ENCODE results near the gene RNF217. TPM values are rescaled to one million over a fixed set of nuclear protein-coding genes. Genes with fewer than 3 reads are reported as not detected.

Gene RNF217
- polyA plus RNA-seq, 1 donor (not counting 4 experiments of a cell fraction or from before 2014, with no cell fraction given) = 44.0 TPM

DNA sequence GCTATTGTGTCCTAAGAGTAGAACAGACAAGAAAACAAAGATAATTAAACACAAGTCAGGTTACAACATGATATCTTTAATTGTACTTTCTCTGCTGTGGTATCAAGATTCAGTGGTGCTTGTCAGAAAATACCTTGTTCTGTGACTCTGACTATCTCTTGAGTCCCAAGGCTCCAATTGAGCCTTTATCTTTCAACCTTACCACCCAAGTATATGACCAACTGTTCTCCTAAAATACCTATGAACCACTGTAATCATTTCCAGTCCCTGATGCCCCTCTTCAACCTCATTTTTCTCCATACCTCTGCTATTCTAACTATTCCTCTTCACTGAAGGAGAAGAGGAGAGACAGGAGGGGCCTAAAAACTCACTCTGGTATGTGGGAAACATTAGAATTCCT lies 124.5 kb downstream of the RNF217 start:
- TF ChIP-seq, protein P1, sequence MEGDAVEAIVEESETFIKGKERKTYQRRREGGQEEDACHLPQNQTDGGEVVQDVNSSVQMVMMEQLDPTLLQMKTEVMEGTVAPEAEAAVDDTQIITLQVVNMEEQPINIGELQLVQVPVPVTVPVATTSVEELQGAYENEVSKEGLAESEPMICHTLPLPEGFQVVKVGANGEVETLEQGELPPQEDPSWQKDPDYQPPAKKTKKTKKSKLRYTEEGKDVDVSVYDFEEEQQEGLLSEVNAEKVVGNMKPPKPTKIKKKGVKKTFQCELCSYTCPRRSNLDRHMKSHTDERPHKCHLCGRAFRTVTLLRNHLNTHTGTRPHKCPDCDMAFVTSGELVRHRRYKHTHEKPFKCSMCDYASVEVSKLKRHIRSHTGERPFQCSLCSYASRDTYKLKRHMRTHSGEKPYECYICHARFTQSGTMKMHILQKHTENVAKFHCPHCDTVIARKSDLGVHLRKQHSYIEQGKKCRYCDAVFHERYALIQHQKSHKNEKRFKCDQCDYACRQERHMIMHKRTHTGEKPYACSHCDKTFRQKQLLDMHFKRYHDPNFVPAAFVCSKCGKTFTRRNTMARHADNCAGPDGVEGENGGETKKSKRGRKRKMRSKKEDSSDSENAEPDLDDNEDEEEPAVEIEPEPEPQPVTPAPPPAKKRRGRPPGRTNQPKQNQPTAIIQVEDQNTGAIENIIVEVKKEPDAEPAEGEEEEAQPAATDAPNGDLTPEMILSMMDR (optimal IDR thresholded peaks at IDR 0.05 in 1 of 3, IDR thresholded peaks at IDR 0.05 in 1 of 3, conservative IDR thresholded peaks at IDR 0.05 in 1 of 3; ENCODE audit: extremely low read depth in 1 of 3, insufficient read depth in 2 of 3, low read length in 3 of 3) = no peak
- no peak for TF ChIP-seq EZH2 (IDR thresholded peaks at IDR 0.05; ENCODE audit: low read length)
- no peaks in the 10 kb centered on the region for H4K20me1 ChIP-seq (ENCODE audit: control insufficient read depth, extremely low read depth, insufficient read depth, low read length)
- H2AFZ ChIP-seq (ENCODE audit: control insufficient read depth, low read length) = no peak overlapping the region
- no peak overlapping the region for H3K4me3 ChIP-seq (ENCODE audit: control insufficient read depth in 2 of 3, extremely low read depth in 1 of 3, insufficient read depth in 2 of 3, low read depth in 1 of 3, low read length in 3 of 3)
- no peaks in the 10 kb centered on the region for H3K9me3 ChIP-seq (ENCODE audit: control insufficient read depth, low read depth, low read length)
- no peaks in the 10 kb centered on the region for H3K27me3 ChIP-seq (ENCODE audit: control insufficient read depth, extremely low read depth, insufficient read depth, low read length)
- FAIRE-seq = no peak
- H3K9ac ChIP-seq (ENCODE audit: control insufficient read depth, extremely low read depth, insufficient read depth, low read length) = no peak overlapping the region
- peaks cover 2 to 5% of the 10 kb centered on the region in 2 experiments for H3K36me3 ChIP-seq (ENCODE audit: control insufficient read depth in 2 of 2, extremely low read depth in 1 of 2, insufficient read depth in 2 of 2, low read length in 2 of 2)
- no peaks in the 10 kb centered on the region for H3K9me1 ChIP-seq (ENCODE audit: control insufficient read depth, extremely low read depth, insufficient read depth, low read length)
- no peak overlapping the region for H3K4me2 ChIP-seq (ENCODE audit: control insufficient read depth, extremely low read depth, insufficient read depth, low read depth, low read length)
- no peaks in the 10 kb centered on the region for H3K79me2 ChIP-seq (ENCODE audit: control insufficient read depth, insufficient read depth, low read length)
- no peak for DNase-seq (ENCODE audit: low read depth, low spot score)
- peaks cover 9% of the 10 kb centered on the region for H3K4me1 ChIP-seq (ENCODE audit: control insufficient read depth, extremely low read depth, insufficient read depth, low read length)
- H3K27ac ChIP-seq (ENCODE audit: control insufficient read depth, insufficient read depth, low read length) = no peak overlapping the region
- dilution Hi-C loops (cut with MboI; ENCODE audit: extremely low pct_ligation_motif_present, low sequenced_read_pairs) = no loop called here

DNA sequence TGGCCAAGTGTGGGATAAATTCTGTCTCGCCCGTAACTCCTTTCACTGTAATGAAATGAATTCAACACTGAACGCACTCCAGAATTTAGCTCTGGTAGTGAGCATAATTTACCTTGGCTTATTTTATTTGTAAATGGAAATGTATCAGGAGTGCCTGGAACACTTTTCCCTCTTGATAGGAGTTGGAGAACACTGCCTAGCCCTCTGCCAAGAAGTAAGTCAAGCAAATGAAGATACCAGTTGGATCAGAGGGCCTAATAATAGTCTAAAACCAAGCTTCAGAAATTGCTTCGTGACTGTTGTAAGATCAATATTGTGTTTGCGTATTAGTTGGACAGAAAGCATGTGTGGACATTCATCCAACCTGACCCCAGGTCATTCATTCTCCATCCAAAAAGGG lies 126.7 kb downstream of the RNF217 start:
- no peaks in the 10 kb centered on the region for H3K79me2 ChIP-seq (ENCODE audit: control insufficient read depth, insufficient read depth, low read length)
- no peak for DNase-seq (ENCODE audit: low read depth, low spot score)
- dilution Hi-C loops (cut with MboI; ENCODE audit: extremely low pct_ligation_motif_present, low sequenced_read_pairs) = no loop called here
- FAIRE-seq = no peak
- no peaks in the 10 kb centered on the region for H3K4me1 ChIP-seq (ENCODE audit: control insufficient read depth, extremely low read depth, insufficient read depth, low read length)
- no peaks in the 10 kb centered on the region for H4K20me1 ChIP-seq (ENCODE audit: control insufficient read depth, extremely low read depth, insufficient read depth, low read length)
- TF ChIP-seq EZH2 (IDR thresholded peaks at IDR 0.05; ENCODE audit: low read length) = no peak
- TF ChIP-seq, protein P1 (optimal IDR thresholded peaks at IDR 0.05 in 1 of 3, IDR thresholded peaks at IDR 0.05 in 1 of 3, conservative IDR thresholded peaks at IDR 0.05 in 1 of 3; ENCODE audit: extremely low read depth in 1 of 3, insufficient read depth in 2 of 3, low read length in 3 of 3) = no peak
- H3K4me3 ChIP-seq (ENCODE audit: control insufficient read depth in 2 of 3, extremely low read depth in 1 of 3, insufficient read depth in 2 of 3, low read depth in 1 of 3, low read length in 3 of 3) = no peak overlapping the region
- no peaks in the 10 kb centered on the region for H3K9me1 ChIP-seq (ENCODE audit: control insufficient read depth, extremely low read depth, insufficient read depth, low read length)
- no peak overlapping the region for H3K27ac ChIP-seq (ENCODE audit: control insufficient read depth, insufficient read depth, low read length)
- no peaks in the 10 kb centered on the region for H3K9me3 ChIP-seq (ENCODE audit: control insufficient read depth, low read depth, low read length)
- H3K27me3 ChIP-seq (ENCODE audit: control insufficient read depth, extremely low read depth, insufficient read depth, low read length) = no peaks in the 10 kb centered on the region
- H3K4me2 ChIP-seq (ENCODE audit: control insufficient read depth, extremely low read depth, insufficient read depth, low read depth, low read length) = no peak overlapping the region
- no peaks in the 10 kb centered on the region for H3K36me3 ChIP-seq (ENCODE audit: control insufficient read depth in 2 of 2, extremely low read depth in 1 of 2, insufficient read depth in 2 of 2, low read length in 2 of 2)
- no peak overlapping the region for H3K9ac ChIP-seq (ENCODE audit: control insufficient read depth, extremely low read depth, insufficient read depth, low read length)
- no peak overlapping the region for H2AFZ ChIP-seq (ENCODE audit: control insufficient read depth, low read length)
